ENCODE measurements around the gene AP2B1.

DNA sequence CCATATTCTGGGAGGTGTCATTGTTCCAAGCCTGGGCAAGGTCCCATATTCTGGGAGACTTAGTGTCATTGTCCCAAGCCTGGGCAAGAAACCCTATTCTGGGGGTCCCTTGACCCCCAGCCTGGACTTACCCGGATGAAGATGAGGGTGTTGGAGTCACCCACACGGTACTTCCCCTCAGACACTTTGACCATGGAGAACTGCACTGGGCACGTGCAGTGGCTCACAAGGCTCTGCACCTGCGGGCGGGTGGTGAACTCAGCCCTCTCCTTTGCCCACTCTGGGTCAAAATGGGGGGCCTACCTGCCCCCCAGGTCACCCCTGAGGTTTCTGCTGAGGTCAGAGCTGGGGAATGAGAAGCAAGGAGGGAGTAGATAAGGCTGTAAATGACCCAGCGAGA is 161.9 kb downstream of the AP2B1 start:
- TF ChIP-seq, protein P1, sequence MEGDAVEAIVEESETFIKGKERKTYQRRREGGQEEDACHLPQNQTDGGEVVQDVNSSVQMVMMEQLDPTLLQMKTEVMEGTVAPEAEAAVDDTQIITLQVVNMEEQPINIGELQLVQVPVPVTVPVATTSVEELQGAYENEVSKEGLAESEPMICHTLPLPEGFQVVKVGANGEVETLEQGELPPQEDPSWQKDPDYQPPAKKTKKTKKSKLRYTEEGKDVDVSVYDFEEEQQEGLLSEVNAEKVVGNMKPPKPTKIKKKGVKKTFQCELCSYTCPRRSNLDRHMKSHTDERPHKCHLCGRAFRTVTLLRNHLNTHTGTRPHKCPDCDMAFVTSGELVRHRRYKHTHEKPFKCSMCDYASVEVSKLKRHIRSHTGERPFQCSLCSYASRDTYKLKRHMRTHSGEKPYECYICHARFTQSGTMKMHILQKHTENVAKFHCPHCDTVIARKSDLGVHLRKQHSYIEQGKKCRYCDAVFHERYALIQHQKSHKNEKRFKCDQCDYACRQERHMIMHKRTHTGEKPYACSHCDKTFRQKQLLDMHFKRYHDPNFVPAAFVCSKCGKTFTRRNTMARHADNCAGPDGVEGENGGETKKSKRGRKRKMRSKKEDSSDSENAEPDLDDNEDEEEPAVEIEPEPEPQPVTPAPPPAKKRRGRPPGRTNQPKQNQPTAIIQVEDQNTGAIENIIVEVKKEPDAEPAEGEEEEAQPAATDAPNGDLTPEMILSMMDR (IDR thresholded peaks at IDR 0.05; ENCODE audit: low read depth, low read length, missing input control), result no peak
- TF ChIP-seq YY1 (IDR thresholded peaks at IDR 0.05), result no peak
- no peak for TF ChIP-seq RAD21 (IDR thresholded peaks at IDR 0.05)
- TF ChIP-seq, protein P2, sequence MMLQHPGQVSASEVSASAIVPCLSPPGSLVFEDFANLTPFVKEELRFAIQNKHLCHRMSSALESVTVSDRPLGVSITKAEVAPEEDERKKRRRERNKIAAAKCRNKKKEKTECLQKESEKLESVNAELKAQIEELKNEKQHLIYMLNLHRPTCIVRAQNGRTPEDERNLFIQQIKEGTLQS (IDR thresholded peaks at IDR 0.05), result no peak
- TF ChIP-seq, protein P3, sequence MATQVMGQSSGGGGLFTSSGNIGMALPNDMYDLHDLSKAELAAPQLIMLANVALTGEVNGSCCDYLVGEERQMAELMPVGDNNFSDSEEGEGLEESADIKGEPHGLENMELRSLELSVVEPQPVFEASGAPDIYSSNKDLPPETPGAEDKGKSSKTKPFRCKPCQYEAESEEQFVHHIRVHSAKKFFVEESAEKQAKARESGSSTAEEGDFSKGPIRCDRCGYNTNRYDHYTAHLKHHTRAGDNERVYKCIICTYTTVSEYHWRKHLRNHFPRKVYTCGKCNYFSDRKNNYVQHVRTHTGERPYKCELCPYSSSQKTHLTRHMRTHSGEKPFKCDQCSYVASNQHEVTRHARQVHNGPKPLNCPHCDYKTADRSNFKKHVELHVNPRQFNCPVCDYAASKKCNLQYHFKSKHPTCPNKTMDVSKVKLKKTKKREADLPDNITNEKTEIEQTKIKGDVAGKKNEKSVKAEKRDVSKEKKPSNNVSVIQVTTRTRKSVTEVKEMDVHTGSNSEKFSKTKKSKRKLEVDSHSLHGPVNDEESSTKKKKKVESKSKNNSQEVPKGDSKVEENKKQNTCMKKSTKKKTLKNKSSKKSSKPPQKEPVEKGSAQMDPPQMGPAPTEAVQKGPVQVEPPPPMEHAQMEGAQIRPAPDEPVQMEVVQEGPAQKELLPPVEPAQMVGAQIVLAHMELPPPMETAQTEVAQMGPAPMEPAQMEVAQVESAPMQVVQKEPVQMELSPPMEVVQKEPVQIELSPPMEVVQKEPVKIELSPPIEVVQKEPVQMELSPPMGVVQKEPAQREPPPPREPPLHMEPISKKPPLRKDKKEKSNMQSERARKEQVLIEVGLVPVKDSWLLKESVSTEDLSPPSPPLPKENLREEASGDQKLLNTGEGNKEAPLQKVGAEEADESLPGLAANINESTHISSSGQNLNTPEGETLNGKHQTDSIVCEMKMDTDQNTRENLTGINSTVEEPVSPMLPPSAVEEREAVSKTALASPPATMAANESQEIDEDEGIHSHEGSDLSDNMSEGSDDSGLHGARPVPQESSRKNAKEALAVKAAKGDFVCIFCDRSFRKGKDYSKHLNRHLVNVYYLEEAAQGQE (IDR thresholded peaks at IDR 0.05), result no peak
- TF ChIP-seq TAF1 (conservative IDR thresholded peaks at IDR 0.05), result no peak
- no peak for TF ChIP-seq EGR1 (IDR thresholded peaks at IDR 0.05; ENCODE audit: low read depth in 2 of 2)
- TF ChIP-seq, protein P4, sequence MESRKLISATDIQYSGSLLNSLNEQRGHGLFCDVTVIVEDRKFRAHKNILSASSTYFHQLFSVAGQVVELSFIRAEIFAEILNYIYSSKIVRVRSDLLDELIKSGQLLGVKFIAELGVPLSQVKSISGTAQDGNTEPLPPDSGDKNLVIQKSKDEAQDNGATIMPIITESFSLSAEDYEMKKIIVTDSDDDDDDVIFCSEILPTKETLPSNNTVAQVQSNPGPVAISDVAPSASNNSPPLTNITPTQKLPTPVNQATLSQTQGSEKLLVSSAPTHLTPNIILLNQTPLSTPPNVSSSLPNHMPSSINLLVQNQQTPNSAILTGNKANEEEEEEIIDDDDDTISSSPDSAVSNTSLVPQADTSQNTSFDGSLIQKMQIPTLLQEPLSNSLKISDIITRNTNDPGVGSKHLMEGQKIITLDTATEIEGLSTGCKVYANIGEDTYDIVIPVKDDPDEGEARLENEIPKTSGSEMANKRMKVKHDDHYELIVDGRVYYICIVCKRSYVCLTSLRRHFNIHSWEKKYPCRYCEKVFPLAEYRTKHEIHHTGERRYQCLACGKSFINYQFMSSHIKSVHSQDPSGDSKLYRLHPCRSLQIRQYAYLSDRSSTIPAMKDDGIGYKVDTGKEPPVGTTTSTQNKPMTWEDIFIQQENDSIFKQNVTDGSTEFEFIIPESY (IDR thresholded peaks at IDR 0.05), result no peak

Measured in liver (tissue), 3 donors.